ENCODE data around the gene CUEDC1. TPM values are rescaled to one million over a fixed set of nuclear protein-coding genes. Genes with fewer than 3 reads are reported as not detected.

CUEDC1 gene
- total and polyA plus RNA-seq, 2 of the 13 experiments (the other 11 are each of a cell fraction or from before 2014, with no cell fraction given): 7.4 to 12.9 TPM

GRCh38 chr17:57902800-57903759 is 52.1 kb downstream of the CUEDC1 start (continued):
- TF ChIP-seq RERE (CRISPR knock-in tag; IDR thresholded peaks at IDR 0.05; ENCODE audit: low read depth) (peak; percentile 61; the same call in 1 of the 2 replicates), BCL6 (CRISPR knock-in tag; IDR thresholded peaks at IDR 0.05) (peak; percentile 77), ZNF512B (CRISPR knock-in tag; IDR thresholded peaks at IDR 0.05; ENCODE audit: borderline replicate concordance) (0 out of 2 replicates have a peak, but pooled peaks have one; percentile 56), FIP1L1 (IDR thresholded peaks at IDR 0.05; ENCODE audit: borderline replicate concordance, insufficient read depth, low read depth, low read length) (no peak), TFDP1 (CRISPR knock-in tag; IDR thresholded peaks at IDR 0.05; ENCODE audit: borderline replicate concordance) (peak; percentile 46; the same call in 1 of the 2 replicates), GLI4 (CRISPR knock-in tag; IDR thresholded peaks at IDR 0.05; ENCODE audit: borderline replicate concordance) (no peak), HMG20A (CRISPR knock-in tag; IDR thresholded peaks at IDR 0.05; ENCODE audit: borderline replicate concordance) (peak; percentile 88), ZNF275 (CRISPR knock-in tag; IDR thresholded peaks at IDR 0.05; ENCODE audit: borderline replicate concordance) (peak; percentile 58; the same call in 1 of the 2 replicates)
- TF ChIP-seq, protein P1, sequence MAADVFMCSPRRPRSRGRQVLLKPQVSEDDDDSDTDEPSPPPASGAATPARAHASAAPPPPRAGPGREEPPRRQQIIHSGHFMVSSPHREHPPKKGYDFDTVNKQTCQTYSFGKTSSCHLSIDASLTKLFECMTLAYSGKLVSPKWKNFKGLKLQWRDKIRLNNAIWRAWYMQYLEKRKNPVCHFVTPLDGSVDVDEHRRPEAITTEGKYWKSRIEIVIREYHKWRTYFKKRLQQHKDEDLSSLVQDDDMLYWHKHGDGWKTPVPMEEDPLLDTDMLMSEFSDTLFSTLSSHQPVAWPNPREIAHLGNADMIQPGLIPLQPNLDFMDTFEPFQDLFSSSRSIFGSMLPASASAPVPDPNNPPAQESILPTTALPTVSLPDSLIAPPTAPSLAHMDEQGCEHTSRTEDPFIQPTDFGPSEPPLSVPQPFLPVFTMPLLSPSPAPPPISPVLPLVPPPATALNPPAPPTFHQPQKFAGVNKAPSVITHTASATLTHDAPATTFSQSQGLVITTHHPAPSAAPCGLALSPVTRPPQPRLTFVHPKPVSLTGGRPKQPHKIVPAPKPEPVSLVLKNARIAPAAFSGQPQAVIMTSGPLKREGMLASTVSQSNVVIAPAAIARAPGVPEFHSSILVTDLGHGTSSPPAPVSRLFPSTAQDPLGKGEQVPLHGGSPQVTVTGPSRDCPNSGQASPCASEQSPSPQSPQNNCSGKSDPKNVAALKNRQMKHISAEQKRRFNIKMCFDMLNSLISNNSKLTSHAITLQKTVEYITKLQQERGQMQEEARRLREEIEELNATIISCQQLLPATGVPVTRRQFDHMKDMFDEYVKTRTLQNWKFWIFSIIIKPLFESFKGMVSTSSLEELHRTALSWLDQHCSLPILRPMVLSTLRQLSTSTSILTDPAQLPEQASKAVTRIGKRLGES (CRISPR knock-in tag; IDR thresholded peaks at IDR 0.05; ENCODE audit: borderline replicate concordance): no peak

Data from HepG2 (cell line).